Measurements from ENCODE around the gene PLBD2. TPM values are rescaled to one million over a fixed set of nuclear protein-coding genes. Genes with fewer than 3 reads are reported as not detected.

The PLBD2 gene
- total RNA-seq, 6 experiments from 2014 or later: 49.8 to 64.3 (median 54.6) TPM

- no peaks in the 10 kb centered on the region; the same call in none of the 2 replicates for H3K36me3 Mint-ChIP-seq (ENCODE audit: low read depth)
- peak; percentile 12 for DNase-seq
- H3K27ac Mint-ChIP-seq: peak overlapping the region; percentile 24; the same call in 1 of the 2 replicates
- peak overlapping the region; percentile 94 for H3K4me3 Mint-ChIP-seq
- H3K9me3 Mint-ChIP-seq: no peaks in the 10 kb centered on the region
- no peaks in the 10 kb centered on the region for H3K27me3 Mint-ChIP-seq (ENCODE audit: insufficient read depth)
- peaks cover 19% of the 10 kb centered on the region for H3K4me1 Mint-ChIP-seq (ENCODE audit: low read depth)
- peak; percentile 53; the same call in 1 of the 2 replicates for TF ChIP-seq CTCF (IDR thresholded peaks at IDR 0.05)
Measured at GRCh38 chr12:113359939-113360748, 1.8 kb downstream of the PLBD2 start.

GRCh38 chr12:113361574-113362370 is 3.4 kb downstream of the PLBD2 start:
- H3K9me3 Mint-ChIP-seq: no peaks in the 10 kb centered on the region
- DNase-seq: no peak
- H3K27me3 Mint-ChIP-seq (ENCODE audit: insufficient read depth): no peaks in the 10 kb centered on the region
- H3K27ac Mint-ChIP-seq: no peak overlapping the region
- no peak overlapping the region for H3K4me3 Mint-ChIP-seq
- peaks cover 19% of the 10 kb centered on the region for H3K4me1 Mint-ChIP-seq (ENCODE audit: low read depth)
- TF ChIP-seq CTCF (IDR thresholded peaks at IDR 0.05): no peak
- no peaks in the 10 kb centered on the region; the same call in none of the 2 replicates for H3K36me3 Mint-ChIP-seq (ENCODE audit: low read depth)

GRCh38 chr12:113364698-113365097 is 6.3 kb downstream of the PLBD2 start:
- Mint-ChIP-seq H3K27me3 (ENCODE audit: insufficient read depth) (no peaks in the 10 kb centered on the region; the same call in 1 of the 2 replicates), H3K27ac (no peak overlapping the region), H3K4me1 (ENCODE audit: low read depth) (peaks cover 12% of the 10 kb centered on the region), H3K4me3 (no peak overlapping the region), H3K9me3 (no peaks in the 10 kb centered on the region), H3K36me3 (ENCODE audit: low read depth) (no peaks in the 10 kb centered on the region; the same call in none of the 2 replicates)
- DNase-seq: no peak
- TF ChIP-seq CTCF (IDR thresholded peaks at IDR 0.05): no peak

- Mint-ChIP-seq H3K27ac (no peak overlapping the region), H3K9me3 (no peaks in the 10 kb centered on the region), H3K4me3 (no peak overlapping the region), H3K4me1 (ENCODE audit: low read depth) (0 out of 2 replicates have a peak, but pooled peaks cover 5% of the 10 kb centered on the region), H3K36me3 (ENCODE audit: low read depth) (no peaks in the 10 kb centered on the region; the same call in none of the 2 replicates), H3K27me3 (ENCODE audit: insufficient read depth) (no peaks in the 10 kb centered on the region; the same call in 1 of the 2 replicates)
- DNase-seq: no peak
- no peak for TF ChIP-seq CTCF (IDR thresholded peaks at IDR 0.05)
Measured at GRCh38 chr12:113365639-113366395, 7.4 kb downstream of the PLBD2 start.

- H3K27ac Mint-ChIP-seq: no peak overlapping the region
Measured at GRCh38 chr12:113366827-113367226, 8.4 kb downstream of the PLBD2 start.

More at GRCh38 chr12:113366827-113367226, 8.4 kb downstream of the PLBD2 start:
- Mint-ChIP-seq H3K4me3 (no peak overlapping the region), H3K4me1 (ENCODE audit: low read depth) (0 out of 2 replicates have a peak, but pooled peaks cover 1% of the 10 kb centered on the region), H3K9me3 (no peaks in the 10 kb centered on the region), H3K27me3 (ENCODE audit: insufficient read depth) (no peaks in the 10 kb centered on the region; the same call in 1 of the 2 replicates), H3K36me3 (ENCODE audit: low read depth) (no peaks in the 10 kb centered on the region; the same call in none of the 2 replicates)
- no peak for TF ChIP-seq CTCF (IDR thresholded peaks at IDR 0.05)
- no peak for DNase-seq
